NCI-H1048 (cell line): Measurements from ENCODE around the gene KASH5.
"Not testable (repeated sequence)": the region's sequence is repeated elsewhere in the genome, so short reads cannot be mapped to it uniquely, and the experiment has no call there.

Experiments
- DNase-seq: peaks from one replicate; lab custom pipeline; 2025; lab: John Stamatoyannopoulos, UW

KASH5 gene

GRCh38 chr19:49455773-49456172 lies 67.7 kb downstream of the KASH5 start:
- no peak for DNase-seq

- no peak for DNase-seq
Measured at GRCh38 chr19:49456326-49456725, 68.3 kb downstream of the KASH5 start.

- no peak for DNase-seq
Measured at GRCh38 chr19:49458567-49458903, 70.5 kb downstream of the KASH5 start.

- no peak for DNase-seq
Measured at GRCh38 chr19:49459388-49459787, 71.3 kb downstream of the KASH5 start.

- not testable (repeated sequence) for DNase-seq
Measured at GRCh38 chr19:49461130-49461529, 73.1 kb downstream of the KASH5 start.

GRCh38 chr19:49461656-49462055 lies 73.6 kb downstream of the KASH5 start:
- DNase-seq = no peak

GRCh38 chr19:49462492-49462891 lies 74.4 kb downstream of the KASH5 start:
- no peak for DNase-seq

- no peak for DNase-seq
Measured at GRCh38 chr19:49463960-49464740, 76.1 kb downstream of the KASH5 start.

GRCh38 chr19:49465371-49465770 lies 77.3 kb downstream of the KASH5 start:
- DNase-seq = no peak
